Epithelial cell of esophagus (primary cell): ENCODE measurements around the gene RELT.

Experiments used
- DNase-seq: peaks from one replicate; pipeline ENCODE4 v3.0.0; 2010; ENCODE audit warnings: low read depth
- H3K4me3 ChIP-seq: 2 replicates; pipeline ENCODE4 v1.5.1; 2011; ENCODE audit warnings: mild to moderate bottlenecking, low read length, control low read depth
- TF ChIP-seq, protein P1 (sequence below): IDR thresholded peaks from 2 replicates; pipeline ENCODE4 v1.5.1; 2011; ENCODE audit warnings: low read depth, mild to moderate bottlenecking, low read length, control low read depth, inconsistent platforms; ENCODE audit not compliant: insufficient read depth; ENCODE audit errors: missing control alignments

Gene RELT

DNA sequence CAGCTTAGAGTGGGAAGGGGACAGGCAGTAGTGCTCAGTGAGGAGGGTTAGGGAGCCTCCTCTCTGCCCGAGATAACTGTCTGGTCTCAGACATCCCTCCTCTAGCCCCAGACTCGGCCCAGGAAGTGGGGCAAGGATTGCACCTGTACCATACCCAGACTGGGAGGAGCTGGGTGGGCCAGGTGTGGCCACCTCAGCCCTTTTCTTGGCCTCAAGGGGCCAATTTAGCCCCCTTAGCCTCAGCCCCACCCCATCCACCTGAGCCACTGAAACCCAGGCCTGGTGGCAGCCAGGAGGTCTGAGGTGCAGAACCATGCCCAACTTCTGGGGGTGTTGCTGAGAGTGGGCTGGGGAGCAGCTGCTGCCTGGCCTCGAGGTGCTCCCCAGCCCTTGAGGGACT is 6.5 kb downstream of the RELT start:
- TF ChIP-seq, protein P1, sequence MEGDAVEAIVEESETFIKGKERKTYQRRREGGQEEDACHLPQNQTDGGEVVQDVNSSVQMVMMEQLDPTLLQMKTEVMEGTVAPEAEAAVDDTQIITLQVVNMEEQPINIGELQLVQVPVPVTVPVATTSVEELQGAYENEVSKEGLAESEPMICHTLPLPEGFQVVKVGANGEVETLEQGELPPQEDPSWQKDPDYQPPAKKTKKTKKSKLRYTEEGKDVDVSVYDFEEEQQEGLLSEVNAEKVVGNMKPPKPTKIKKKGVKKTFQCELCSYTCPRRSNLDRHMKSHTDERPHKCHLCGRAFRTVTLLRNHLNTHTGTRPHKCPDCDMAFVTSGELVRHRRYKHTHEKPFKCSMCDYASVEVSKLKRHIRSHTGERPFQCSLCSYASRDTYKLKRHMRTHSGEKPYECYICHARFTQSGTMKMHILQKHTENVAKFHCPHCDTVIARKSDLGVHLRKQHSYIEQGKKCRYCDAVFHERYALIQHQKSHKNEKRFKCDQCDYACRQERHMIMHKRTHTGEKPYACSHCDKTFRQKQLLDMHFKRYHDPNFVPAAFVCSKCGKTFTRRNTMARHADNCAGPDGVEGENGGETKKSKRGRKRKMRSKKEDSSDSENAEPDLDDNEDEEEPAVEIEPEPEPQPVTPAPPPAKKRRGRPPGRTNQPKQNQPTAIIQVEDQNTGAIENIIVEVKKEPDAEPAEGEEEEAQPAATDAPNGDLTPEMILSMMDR = no peak
- no peak for DNase-seq
- H3K4me3 ChIP-seq = no peak overlapping the region

DNA sequence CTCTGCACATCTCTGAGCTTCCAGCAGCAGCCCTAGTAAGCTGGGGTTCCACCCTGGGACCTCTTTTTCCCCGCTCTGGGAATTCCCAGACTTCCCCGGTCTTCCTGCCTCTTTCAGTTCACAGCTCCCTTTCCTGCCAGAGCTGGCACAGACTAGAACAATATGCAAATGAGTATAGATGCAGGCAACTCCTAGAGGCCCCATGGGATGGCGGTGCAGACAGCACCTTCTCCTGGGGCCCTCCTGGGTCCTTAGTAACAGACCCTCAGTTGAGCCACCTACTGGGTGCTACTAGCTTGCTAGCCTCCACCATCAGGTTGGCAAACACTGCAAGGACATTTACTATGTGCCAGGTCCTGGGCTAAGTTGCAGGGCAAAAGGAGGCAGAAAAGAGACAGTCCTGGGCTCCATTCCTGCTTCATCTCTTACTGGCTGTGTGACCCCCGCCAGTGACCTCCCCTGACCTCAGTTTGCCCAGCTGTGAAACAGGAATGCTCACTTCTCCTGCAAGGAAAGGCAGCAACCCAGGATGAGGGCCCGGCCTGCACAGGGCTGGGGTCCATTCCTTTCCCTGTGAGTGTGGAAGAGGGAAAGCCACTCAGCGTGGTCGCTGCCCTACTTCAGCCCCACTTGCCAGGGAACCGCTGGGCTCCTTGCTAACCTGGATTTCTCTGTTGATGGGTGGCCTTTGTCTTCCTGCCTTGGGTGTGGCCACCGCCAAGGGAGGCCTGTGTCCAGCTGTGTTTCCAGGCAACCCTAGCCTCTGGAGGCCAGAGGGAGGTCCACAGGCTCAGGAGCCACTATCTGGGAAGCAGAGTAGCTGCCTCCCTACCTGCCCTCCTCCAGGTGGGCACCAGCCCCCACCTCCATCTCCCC is 7.3 kb downstream of the RELT start:
- no peak overlapping the region for H3K4me3 ChIP-seq
- peak; percentile 44 for DNase-seq

DNA sequence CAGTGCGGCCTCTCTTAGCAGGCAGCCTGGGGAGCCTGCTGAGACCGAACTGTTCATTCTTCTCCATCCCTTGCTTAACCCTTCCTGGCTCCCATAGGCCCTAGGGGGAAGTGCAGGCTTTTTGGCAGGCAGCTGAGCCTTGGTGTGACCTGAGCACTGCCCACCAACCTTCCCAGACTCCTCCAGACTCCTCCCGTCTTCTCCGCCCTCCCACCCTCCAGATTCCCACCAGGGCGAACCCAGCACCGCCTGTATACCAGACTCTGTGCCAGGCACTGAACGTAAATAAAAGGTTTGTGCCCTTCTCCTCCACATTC is 7.9 kb downstream of the RELT start:
- TF ChIP-seq, protein P1 = no peak
- no peak for DNase-seq
- H3K4me3 ChIP-seq = no peak overlapping the region

More for the DNA sequence above, 7.3 kb downstream of the RELT start:
- TF ChIP-seq, protein P1 = no peak

DNA sequence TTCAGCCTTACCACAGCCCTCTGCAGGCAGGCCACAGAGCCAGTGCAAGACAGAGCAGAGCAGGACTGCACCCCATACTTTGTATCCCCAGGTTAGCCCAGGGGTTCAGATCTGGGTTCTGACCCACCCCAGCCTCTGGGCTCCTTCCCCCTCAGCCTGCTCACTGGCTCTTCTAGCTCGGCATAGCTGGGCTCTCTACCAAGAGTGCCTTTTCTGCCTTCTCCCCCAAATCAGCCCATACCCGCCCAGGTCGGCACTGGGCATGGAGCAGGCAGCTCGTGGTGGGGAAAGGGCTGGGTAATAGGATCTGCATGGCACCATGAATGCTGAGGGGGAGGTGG is 8.3 kb downstream of the RELT start:
- TF ChIP-seq, protein P1 = no peak
- no peak for DNase-seq
- H3K4me3 ChIP-seq = no peak overlapping the region

DNA sequence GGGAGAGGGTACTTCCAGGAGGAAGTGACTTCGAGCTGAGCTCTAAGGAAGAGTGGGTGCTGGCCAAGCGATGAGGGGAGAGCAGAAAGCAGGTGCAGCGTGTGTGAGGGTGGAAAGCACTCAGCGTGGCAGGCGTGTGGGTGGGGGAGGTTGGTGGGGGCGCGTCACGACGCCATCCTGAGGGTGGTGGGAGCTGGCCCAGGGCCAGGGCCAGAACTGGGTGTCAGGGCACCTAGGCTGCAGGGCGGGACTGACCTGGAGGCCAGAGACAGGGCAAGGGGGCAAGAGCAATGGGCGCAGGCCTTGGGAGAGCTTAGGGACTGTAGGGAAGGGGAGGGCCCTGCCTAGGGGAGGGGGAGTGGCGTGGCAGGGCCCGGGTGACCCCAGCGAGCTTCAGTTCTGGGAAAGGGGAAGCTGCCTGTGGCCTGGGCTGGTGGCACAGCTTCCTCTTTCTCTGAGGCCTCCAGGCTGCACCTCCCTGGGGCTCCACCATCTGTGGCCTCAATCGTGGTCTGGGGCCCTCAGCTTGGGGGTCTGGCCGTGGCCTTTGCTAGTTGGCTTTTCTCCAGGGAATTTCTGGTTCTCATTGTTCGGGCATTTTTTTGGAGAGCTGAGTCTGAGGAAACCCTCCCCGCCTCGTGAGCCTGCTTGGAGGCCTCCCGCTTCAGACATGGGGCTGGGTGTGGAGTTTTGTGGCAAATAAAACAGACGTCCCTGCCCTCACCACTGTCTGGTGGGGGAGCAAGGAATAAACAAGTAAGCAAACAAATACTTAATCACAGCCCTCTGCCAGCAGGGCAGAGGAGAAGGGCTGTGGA is 8.9 kb downstream of the RELT start:
- no peak for DNase-seq
- TF ChIP-seq, protein P1 = no peak
- H3K4me3 ChIP-seq = no peak overlapping the region

DNA sequence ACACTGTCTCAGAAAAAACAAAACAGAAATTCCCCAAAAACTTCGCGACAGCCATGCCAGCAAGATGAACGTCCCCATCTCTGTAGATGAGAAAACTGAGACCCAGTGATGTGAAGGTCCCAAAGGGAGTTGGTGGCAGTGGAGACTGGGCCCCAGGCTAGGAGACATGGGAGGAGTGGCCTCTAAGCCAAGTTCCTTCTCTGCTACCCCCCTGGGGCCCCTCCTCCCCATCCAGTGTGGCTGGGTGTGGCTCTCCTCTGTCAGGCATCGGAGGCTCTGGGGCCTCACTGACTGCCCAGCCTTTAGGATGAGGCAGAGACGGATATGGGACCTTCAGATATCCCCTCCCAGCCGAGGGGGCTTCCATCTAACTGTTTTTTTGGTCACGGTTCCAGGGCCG is 9.8 kb downstream of the RELT start:
- TF ChIP-seq, protein P1 = no peak
- H3K4me3 ChIP-seq = no peak overlapping the region
- no peak for DNase-seq
